Endothelial cell of umbilical vein (primary cell): ENCODE data around the gene TTC21B. TPM values are rescaled to one million over a fixed set of nuclear protein-coding genes. Genes with fewer than 3 reads are reported as not detected.

Experiments
- BruUV-seq: library from RNA; stranded (reverse); fragments of 400-500 nt; replicated peaks from 2 replicates; lab custom pipeline; 2021; lab: Mats Ljungman, UMichigan
- CTCF ChIA-PET: fragments of 300-600, 350-600 bp; sonication (Branson Sonifier 250); formaldehyde crosslinking; loops from one replicate; lab custom pipeline; 2021; ENCODE audit warnings: antibody characterized with exemption, inconsistent platforms; lab: Charles Lee
- POLR2A ChIA-PET: fragments of 300-600, 350-600 bp; sonication (Branson Sonifier 250); formaldehyde crosslinking; loops from one replicate; lab custom pipeline; 2021; ENCODE audit warnings: antibody characterized with exemption, inconsistent platforms; lab: Charles Lee
- DNase-seq: peaks from one replicate; pipeline ENCODE4 v3.0.0-alpha.2; 2011; ENCODE audit warnings: low read depth, low spot score
- FAIRE-seq: peaks from 2 replicates; lab custom pipeline; 2011; peaks lifted over from hg19 to GRCh38; lab: Jason Lieb, UNC
- H2AFZ ChIP-seq: 2 replicates; pipeline ENCODE4 v1.6.0; 2012; ENCODE audit warnings: low read depth, low read length, control low read depth, inconsistent platforms
- H3K27ac ChIP-seq: 2 replicates; pipeline ENCODE4 v1.5.1; 2011; ENCODE audit warnings: low read depth, mild to moderate bottlenecking, control low read depth, low read length, moderate library complexity; ENCODE audit not compliant: insufficient read depth
- H3K27me3 ChIP-seq, 2 experiments: 2 replicates each; pipeline versions ENCODE4 v1.6.0 to v1.6.1; 2011; ENCODE audit warnings: low read length in 2 of 2, mixed read lengths in 1 of 2; ENCODE audit not compliant: control insufficient read depth in 2 of 2, insufficient read depth in 2 of 2
- H3K36me3 ChIP-seq, 2 experiments: 2 replicates in 1 of 2; 3 replicates in 1 of 2; pipeline ENCODE4 v1.5.1; 2011; ENCODE audit warnings: low read length in 2 of 2, mild to moderate bottlenecking in 1 of 2, moderate library complexity in 1 of 2; ENCODE audit not compliant: control insufficient read depth in 2 of 2, insufficient read depth in 2 of 2; ENCODE audit errors: extremely low read depth in 1 of 2
- H3K4me1 ChIP-seq: 3 replicates; pipeline ENCODE4 v1.5.1; 2011; ENCODE audit warnings: mild to moderate bottlenecking, low read length; ENCODE audit not compliant: control insufficient read depth, insufficient read depth; ENCODE audit errors: extremely low read depth
- H3K4me2 ChIP-seq: 2 replicates; pipeline ENCODE4 v1.6.1; 2011; ENCODE audit warnings: low read length, control low read depth, mixed read lengths; ENCODE audit not compliant: insufficient read depth
- H3K4me3 ChIP-seq, 3 experiments: fragments of 200-600 bp in 1 of 3; sonication (generic), shearing (Covaris generic) in 1 of 3; replicated peaks in 1 of 3; 2 replicates each; pipeline ENCODE4 v1.5.1; 2011 to 2016; ENCODE audit warnings: control low read depth in 3 of 3, low read length in 3 of 3, mild to moderate bottlenecking in 2 of 3, inconsistent platforms in 1 of 3, low read depth in 1 of 3, moderate library complexity in 1 of 3; ENCODE audit not compliant: insufficient read depth in 1 of 3
- H3K79me2 ChIP-seq: 2 replicates; pipeline ENCODE4 v1.6.0; 2012; ENCODE audit warnings: low read length, inconsistent platforms; ENCODE audit not compliant: control insufficient read depth, insufficient read depth
- H3K9ac ChIP-seq: replicated peaks from 2 replicates; pipeline ENCODE3; 2011; ENCODE audit warnings: low read length, control low read depth; ENCODE audit not compliant: insufficient read depth; ENCODE audit errors: extremely low read depth
- H3K9me1 ChIP-seq: replicated peaks from 3 replicates; pipeline ENCODE4 v1.6.0; 2011; ENCODE audit warnings: mild to moderate bottlenecking, low read length; ENCODE audit not compliant: control insufficient read depth, insufficient read depth; ENCODE audit errors: extremely low read depth
- H3K9me3 ChIP-seq: replicated peaks from 2 replicates; pipeline ENCODE4 v1.5.1; 2012; ENCODE audit warnings: low read length, inconsistent platforms; ENCODE audit not compliant: control insufficient read depth, insufficient read depth
- H4K20me1 ChIP-seq: replicated peaks from 2 replicates; pipeline ENCODE3; 2011; ENCODE audit warnings: mild to moderate bottlenecking, low read length; ENCODE audit not compliant: control insufficient read depth, insufficient read depth; ENCODE audit errors: extremely low read depth
- JUN ChIP-seq: IDR thresholded peaks from 2 replicates; pipeline ENCODE4 v1.6.1; 2011; ENCODE audit warnings: borderline replicate concordance, low read depth; ENCODE audit not compliant: insufficient read length, insufficient read depth
- MAX ChIP-seq: IDR thresholded peaks from 2 replicates; pipeline ENCODE4 v1.6.1; 2011; ENCODE audit not compliant: insufficient read depth, insufficient read length
- MYC ChIP-seq: IDR thresholded peaks from one replicate; pipeline ENCODE4 v1.6.1; 2011; ENCODE audit warnings: mild to moderate bottlenecking, low read depth, low read length
- dilution Hi-C: fragments of 300-500 bp; cut with MboI; formaldehyde crosslinking; loops from one replicate; pipeline ENCODE4 v1.15.0; 2019; ENCODE audit warnings: low sequenced_read_pairs; ENCODE audit not compliant: extremely low pct_ligation_motif_present
- intact Hi-C: fragments of 100-400 bp; cut with micrococcal nuclease; formaldehyde crosslinking; loops from one replicate; pipeline ENCODE4 v1.10.0; 2022
- polyA plus RNA-seq, 4 experiments: library from polyadenylated mRNA; depleted of rRNA in 3 of 4; stranded (reverse) in 3 of 4; unstranded in 1 of 4; fragments of >200 nt; gene quantifications; 2 replicates each; pipeline versions ENCODE4 v1.2.1 to v1.2.3, GENCODE V29; 2011 to 2012; ENCODE audit warnings: missing spikeins in 1 of 4
- total RNA-seq: library from RNA; stranded (reverse); gene quantifications from 2 replicates; pipeline ENCODE4 v1.2.3, GENCODE V29; 2021

The TTC21B gene
- total and polyA plus RNA-seq, 2 donors (not counting 3 experiments of a cell fraction or from before 2014, with no cell fraction given): 8.0 to 21.9 TPM

- Histone ChIP-seq H3K27me3 (no peaks in the 10 kb centered on the region), H3K9me1 (no peaks in the 10 kb centered on the region), H3K27ac (no peak overlapping the region), H3K4me2 (no peak overlapping the region), H3K9me3 (no peaks in the 10 kb centered on the region), H2AFZ (no peak overlapping the region), H4K20me1 (no peaks in the 10 kb centered on the region), H3K36me3 (peaks cover 6 to 15% of the 10 kb centered on the region in 2 experiments), H3K4me3 (no peak overlapping the region), H3K79me2 (no peaks in the 10 kb centered on the region), H3K4me1 (no peaks in the 10 kb centered on the region), H3K9ac (no peak overlapping the region)
- TF ChIP-seq MAX: no peak
- TF ChIP-seq JUN: no peak
- intact Hi-C loops: no loop called here
- no TSS peak for BruUV-seq
- no peak for DNase-seq
- FAIRE-seq: no peak
- dilution Hi-C loops: no loop called here
- ChIA-PET POLR2A (no interaction called here), CTCF (no interaction called here)
Observed at GRCh38 chr2:165938237-165938636, 15.3 kb downstream of the TTC21B start.

GRCh38 chr2:165933211-165933910 is 20.2 kb downstream of the TTC21B start:
- Histone ChIP-seq H3K79me2 (no peaks in the 10 kb centered on the region), H3K9ac (no peak overlapping the region), H3K27ac (no peak overlapping the region), H4K20me1 (no peaks in the 10 kb centered on the region), H3K4me3 (no peak overlapping the region), H3K36me3 (peaks cover 0 to 5% of the 10 kb centered on the region in 2 experiments), H2AFZ (no peak overlapping the region), H3K9me1 (no peaks in the 10 kb centered on the region), H3K4me1 (no peaks in the 10 kb centered on the region), H3K27me3 (no peaks in the 10 kb centered on the region), H3K9me3 (no peaks in the 10 kb centered on the region), H3K4me2 (no peak overlapping the region)
- dilution Hi-C loops (no loop called here), intact Hi-C loops (no loop called here)
- ChIA-PET POLR2A (no interaction called here), CTCF (no interaction called here)
- FAIRE-seq (no peak), DNase-seq (no peak)
- no peak for TF ChIP-seq MYC
- BruUV-seq: no TSS peak
